SK-N-SH treated with all-trans-retinoic acid at 6 μM for 48 hours (cell line): Measurements from ENCODE around the gene TMEM59L.

Source experiments
- ATAC-seq: fragments of 200-7000 bp; cut with Tn5 transposase; 3 replicates; pipeline ENCODE4 v1.9.1; 2020; ENCODE audit warnings: mild to moderate bottlenecking, moderate library complexity
- ARNTL ChIP-seq: fragments of 450-650 bp; formaldehyde crosslinking; IDR thresholded peaks from 2 replicates; pipeline ENCODE4 v1.5.0; 2020; ENCODE audit warnings: low read depth, mild to moderate bottlenecking, moderate library complexity, borderline replicate concordance
- BACH2 ChIP-seq: fragments of 250-450 bp; sonication (Bioruptor Pico); IDR thresholded peaks from 2 replicates; pipeline ENCODE4 v1.9.0; 2021; ENCODE audit warnings: mild to moderate bottlenecking, borderline replicate concordance
- CREB5 ChIP-seq: fragments of 250-450 bp; sonication (Bioruptor Pico); IDR thresholded peaks from 2 replicates; pipeline ENCODE4 v1.5.1; 2020; ENCODE audit warnings: low read depth, mild to moderate bottlenecking, moderate library complexity
- CSDC2 ChIP-seq: fragments of 250-450 bp; sonication (Bioruptor Pico); IDR thresholded peaks from 2 replicates; pipeline ENCODE4 v1.5.0; 2020; ENCODE audit warnings: mild to moderate bottlenecking, moderate library complexity
- CSRNP3 ChIP-seq: fragments of 250-450 bp; sonication (Bioruptor Pico); IDR thresholded peaks from 2 replicates; pipeline ENCODE4 v1.5.1; 2021; ENCODE audit warnings: mild to moderate bottlenecking, moderate library complexity
- ESRRG ChIP-seq: fragments of 250-450 bp; sonication (Bioruptor Pico); IDR thresholded peaks from 2 replicates; pipeline ENCODE4 v1.6.1; 2021; ENCODE audit warnings: mild to moderate bottlenecking
- GLIS3 ChIP-seq: fragments of 250-450 bp; sonication (Bioruptor Pico); IDR thresholded peaks from 2 replicates; pipeline ENCODE4 v1.5.0; 2020; ENCODE audit warnings: mild to moderate bottlenecking, moderate library complexity
- ISL1 ChIP-seq: fragments of 250-450 bp; sonication (Bioruptor Pico); IDR thresholded peaks from 2 replicates; pipeline ENCODE4 v2.1.2; 2022; ENCODE audit warnings: mild to moderate bottlenecking, moderate library complexity
- OSR1 ChIP-seq: fragments of 250-450 bp; sonication (Bioruptor Pico); IDR thresholded peaks from 2 replicates; pipeline ENCODE4 v1.8.0; 2022; ENCODE audit warnings: moderate library complexity, mild to moderate bottlenecking, inconsistent platforms
- PATZ1 ChIP-seq: fragments of 250-450 bp; sonication (Bioruptor Pico); IDR thresholded peaks from 2 replicates; pipeline ENCODE4 v1.8.0; 2020; ENCODE audit warnings: mild to moderate bottlenecking, moderate library complexity, borderline replicate concordance
- POU6F1 ChIP-seq: fragments of 250-450 bp; sonication (Bioruptor Pico); IDR thresholded peaks from 2 replicates; pipeline ENCODE4 v1.8.0; 2021; ENCODE audit warnings: low read depth, mild to moderate bottlenecking, moderate library complexity, borderline replicate concordance
- PPARA ChIP-seq: fragments of 250-450 bp; sonication (Bioruptor Pico); IDR thresholded peaks from 2 replicates; pipeline ENCODE4 v1.5.0; 2020; ENCODE audit warnings: mild to moderate bottlenecking, borderline replicate concordance
- RARB ChIP-seq: fragments of 250-450 bp; sonication (Bioruptor Pico); IDR thresholded peaks from 2 replicates; pipeline ENCODE4 v1.8.0; 2021; ENCODE audit warnings: mild to moderate bottlenecking, moderate library complexity
- SNAI2 ChIP-seq: fragments of 250-450 bp; sonication (Bioruptor Pico); IDR thresholded peaks from 2 replicates; pipeline ENCODE4 v1.5.0; 2020; ENCODE audit warnings: mild to moderate bottlenecking, moderate library complexity
- TOX ChIP-seq: fragments of 250-450 bp; sonication (Bioruptor Pico); IDR thresholded peaks from 2 replicates; pipeline ENCODE4 v1.8.0; 2021; ENCODE audit warnings: mild to moderate bottlenecking, moderate library complexity, borderline replicate concordance
- TSHZ2 ChIP-seq: fragments of 250-450 bp; sonication (Bioruptor Pico); IDR thresholded peaks from 2 replicates; pipeline ENCODE4 v1.5.0; 2020; ENCODE audit warnings: mild to moderate bottlenecking, moderate library complexity
- ZC3H10 ChIP-seq: fragments of 250-450 bp; sonication (Bioruptor Pico); IDR thresholded peaks from 2 replicates; pipeline ENCODE4 v1.5.1; 2021; ENCODE audit warnings: mild to moderate bottlenecking, moderate library complexity
- ZFP3 ChIP-seq: fragments of 250-450 bp; sonication (Bioruptor Pico); IDR thresholded peaks from 2 replicates; pipeline ENCODE4 v1.5.0; 2020; ENCODE audit warnings: mild to moderate bottlenecking, moderate library complexity
- ZFP30 ChIP-seq: fragments of 450-650 bp; formaldehyde crosslinking; IDR thresholded peaks from 2 replicates; pipeline ENCODE4 v1.5.0; 2022; ENCODE audit warnings: mild to moderate bottlenecking, moderate library complexity
- ZNF565 ChIP-seq: fragments of 450-650 bp; formaldehyde crosslinking; conservative IDR thresholded peaks from 2 replicates; pipeline ENCODE4 v1.5.0; 2020; ENCODE audit warnings: low read depth, mild to moderate bottlenecking, moderate library complexity
- ZNF70 ChIP-seq: fragments of 450-650 bp; formaldehyde crosslinking; IDR thresholded peaks from 2 replicates; pipeline ENCODE4 v1.5.0; 2020; ENCODE audit warnings: mild to moderate bottlenecking, moderate library complexity
- ZNF8 ChIP-seq: fragments of 450-650 bp; formaldehyde crosslinking; IDR thresholded peaks from 2 replicates; pipeline ENCODE4 v1.5.0; 2020; ENCODE audit warnings: mild to moderate bottlenecking, moderate library complexity

Gene TMEM59L

GRCh38 chr19:18612772-18613588, at the start of gene TMEM59L:
TMEM59L (plus strand) TSS chr19:18612870; CDS start chr19:18612959, 89 bp downstream.
- TF ChIP-seq ZFP30 (CRISPR knock-in tag) = no peak
- TF ChIP-seq ARNTL (CRISPR knock-in tag) = no peak
- TF ChIP-seq CSRNP3 (CRISPR knock-in tag) = no peak
- TF ChIP-seq ESRRG = no peak
- no peak for TF ChIP-seq PATZ1 (CRISPR knock-in tag)
- no peak for TF ChIP-seq GLIS3 (CRISPR knock-in tag)
- TF ChIP-seq TOX (CRISPR knock-in tag) = no peak
- TF ChIP-seq ZNF8 (CRISPR knock-in tag) = no peak
- TF ChIP-seq OSR1 = no peak
- TF ChIP-seq ZNF565 (CRISPR knock-in tag) = no peak
- no peak for TF ChIP-seq ZFP3 (CRISPR knock-in tag)
- no peak for TF ChIP-seq RARB (CRISPR knock-in tag)
- peak; percentile 62 for ATAC-seq

GRCh38 chr19:18566953-18567352, 45.7 kb upstream of the TMEM59L start:
- TF ChIP-seq POU6F1 (no peak), CREB5 (CRISPR knock-in tag) (no peak), ZNF70 (CRISPR knock-in tag) (no peak), ZC3H10 (no peak), ARNTL (CRISPR knock-in tag) (no peak)
- ATAC-seq = no peak

GRCh38 chr19:18568367-18568766, 44.3 kb upstream of the TMEM59L start:
- no peak for ATAC-seq
- TF ChIP-seq ZFP30 (CRISPR knock-in tag) (no peak), CSDC2 (CRISPR knock-in tag) (no peak), PPARA (CRISPR knock-in tag) (no peak), ZNF565 (CRISPR knock-in tag) (no peak), POU6F1 (no peak), PATZ1 (CRISPR knock-in tag) (no peak), CSRNP3 (CRISPR knock-in tag) (no peak), ZNF8 (CRISPR knock-in tag) (no peak), ARNTL (CRISPR knock-in tag) (no peak), OSR1 (no peak), TOX (CRISPR knock-in tag) (no peak), RARB (CRISPR knock-in tag) (no peak), SNAI2 (no peak), BACH2 (CRISPR knock-in tag) (no peak), ZNF70 (CRISPR knock-in tag) (no peak), ZFP3 (CRISPR knock-in tag) (no peak), GLIS3 (CRISPR knock-in tag) (no peak), TSHZ2 (CRISPR knock-in tag) (no peak), ISL1 (CRISPR knock-in tag) (no peak)
